GM19372 (cell line): ENCODE measurements around the gene ABTB2.
A peak's percentile ranks its signal among the peaks of the same experiment; 100 is the strongest.

Experiments
- ATAC-seq: cut with Tn5 transposase; IDR thresholded peaks from one replicate; pipeline ENCODE4 v1.9.1; 2021; ENCODE audit warnings: mild to moderate bottlenecking, low read depth, moderate library complexity; ENCODE audit not compliant: unreplicated experiment

The ABTB2 gene

DNA sequence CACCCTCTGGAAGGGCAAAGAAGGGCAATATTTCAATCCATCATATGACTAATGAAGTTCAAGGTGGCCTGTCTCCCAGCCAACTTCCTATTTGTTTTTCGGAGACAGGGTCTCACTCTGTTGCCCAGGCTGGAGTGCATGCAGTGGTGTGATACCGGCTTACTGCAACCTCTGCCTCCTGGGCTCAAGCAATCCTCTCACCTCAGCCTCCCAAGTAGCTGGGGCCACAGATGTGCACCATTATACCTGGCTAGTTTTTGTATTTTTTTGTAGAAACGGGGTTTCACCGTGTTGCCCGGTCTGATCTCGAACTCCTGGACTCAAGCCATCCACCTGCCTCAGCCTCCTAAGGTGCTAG is 13.4 kb downstream of the ABTB2 start:
- no peak for ATAC-seq

DNA sequence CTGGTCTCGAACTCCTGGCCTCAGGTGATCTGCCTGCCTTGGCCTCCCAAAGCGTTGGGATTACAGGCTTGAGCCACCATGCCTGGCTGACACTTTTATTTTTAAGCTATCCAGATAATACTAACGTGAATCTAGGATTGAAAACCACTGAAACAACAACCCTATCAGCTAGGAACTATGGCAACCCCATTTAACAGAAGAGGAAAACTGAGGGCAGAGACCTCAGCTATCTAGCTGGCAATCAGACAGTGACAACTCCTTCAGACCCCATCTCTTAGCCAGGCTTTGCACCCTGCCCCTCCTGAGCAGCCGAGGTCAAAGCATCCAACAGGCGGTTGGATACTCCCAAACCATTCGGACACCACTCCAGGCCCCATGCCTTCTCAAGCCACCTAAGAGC is 14.1 kb downstream of the ABTB2 start:
- no peak for ATAC-seq

- ATAC-seq, result no peak
These were observed 14.7 kb downstream of the ABTB2 start for GRCh38 chr11:34343153-34343552.

DNA sequence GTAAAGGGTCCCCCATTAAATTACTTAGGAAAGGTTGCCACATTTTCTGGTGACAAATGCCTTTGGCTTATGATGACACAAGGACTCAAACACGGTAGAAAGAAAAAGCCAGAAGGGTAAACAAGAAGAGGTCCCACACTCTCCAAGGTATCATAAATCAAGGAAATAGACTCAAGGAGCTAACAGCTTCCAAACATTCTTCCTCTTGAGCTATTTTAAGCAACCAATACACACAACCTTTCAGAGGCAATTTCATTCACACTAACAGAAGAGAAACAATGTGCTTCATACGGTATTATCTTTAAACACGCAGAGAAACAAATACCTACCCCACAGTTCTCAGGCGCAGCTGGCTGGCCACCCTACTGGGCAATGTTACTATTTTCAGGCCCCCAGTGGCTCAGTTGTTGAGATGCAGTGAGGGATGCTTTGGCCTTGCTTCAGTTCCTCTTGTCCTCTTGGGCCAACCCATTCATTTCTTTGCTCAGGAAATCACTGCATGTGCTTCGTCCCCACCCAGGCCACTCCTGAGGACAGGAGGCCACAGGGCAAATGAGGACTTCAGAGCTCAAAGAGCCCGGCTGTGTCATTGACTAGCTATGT is 15.8 kb downstream of the ABTB2 start:
- ATAC-seq, result no peak

GRCh38 chr11:34341096-34341495 is 16.7 kb downstream of the ABTB2 start:
- no peak for ATAC-seq

GRCh38 chr11:34340653-34341052 is 17.2 kb downstream of the ABTB2 start:
- no peak for ATAC-seq

GRCh38 chr11:34339149-34340064 is 18.4 kb downstream of the ABTB2 start:
- peak; percentile 88 for ATAC-seq

DNA sequence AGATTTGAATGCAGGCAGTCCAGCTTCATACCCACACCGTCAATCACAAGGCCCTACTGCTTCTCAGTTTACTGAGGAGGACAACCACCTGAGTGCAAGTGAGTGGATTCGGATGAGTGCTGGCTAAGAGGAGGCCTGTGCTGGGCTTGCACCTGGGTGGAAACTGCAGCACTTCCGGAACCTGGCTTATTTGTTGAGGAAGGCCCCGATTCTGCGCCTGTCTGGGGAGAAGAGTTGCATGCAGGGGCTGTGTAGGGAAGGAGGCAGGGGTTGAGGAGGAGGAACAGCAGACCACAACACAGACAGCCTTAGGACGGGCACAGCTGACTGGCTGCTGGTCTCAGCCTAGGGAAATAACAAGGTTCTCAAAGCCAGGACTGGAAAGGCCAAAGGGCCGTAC is 20.8 kb downstream of the ABTB2 start:
- no peak for ATAC-seq

DNA sequence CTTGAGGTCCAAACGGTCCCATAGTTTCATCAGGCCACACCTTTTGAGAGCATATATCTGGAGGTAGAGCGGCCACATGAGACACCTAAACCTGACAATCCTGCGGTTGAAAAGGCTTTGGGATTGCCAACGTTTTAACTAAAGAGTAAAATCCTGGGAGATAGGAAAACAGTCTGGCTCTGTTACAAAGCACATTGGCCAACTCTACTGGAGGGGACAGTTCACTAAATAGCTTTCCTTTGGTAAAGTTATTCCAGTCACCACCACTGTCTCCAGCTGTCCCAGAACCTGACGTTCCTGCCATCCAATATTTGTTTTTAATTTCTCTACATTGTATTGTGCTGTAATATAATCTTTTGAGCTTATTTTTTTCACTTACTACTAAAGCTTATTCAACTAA is 22.0 kb downstream of the ABTB2 start:
- no peak for ATAC-seq

DNA sequence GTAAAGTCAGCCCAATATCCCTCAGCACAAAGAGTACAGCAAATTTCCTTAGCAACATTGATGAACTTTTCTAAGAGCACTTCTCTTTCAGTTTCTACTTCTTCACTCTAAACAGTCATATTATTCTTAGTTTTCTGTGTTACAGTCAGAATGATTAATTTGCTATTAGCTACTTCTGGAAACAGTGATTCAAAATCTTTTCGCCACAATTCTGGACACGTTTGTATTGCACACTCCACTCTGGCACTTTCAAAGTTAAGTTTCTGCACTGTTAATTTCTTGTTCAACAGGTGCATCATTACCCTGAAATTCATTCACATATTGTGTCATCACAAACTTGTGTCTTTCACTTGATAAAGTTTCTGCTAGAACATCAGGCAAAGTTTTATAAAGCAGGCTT is 22.5 kb downstream of the ABTB2 start:
- no peak for ATAC-seq

DNA sequence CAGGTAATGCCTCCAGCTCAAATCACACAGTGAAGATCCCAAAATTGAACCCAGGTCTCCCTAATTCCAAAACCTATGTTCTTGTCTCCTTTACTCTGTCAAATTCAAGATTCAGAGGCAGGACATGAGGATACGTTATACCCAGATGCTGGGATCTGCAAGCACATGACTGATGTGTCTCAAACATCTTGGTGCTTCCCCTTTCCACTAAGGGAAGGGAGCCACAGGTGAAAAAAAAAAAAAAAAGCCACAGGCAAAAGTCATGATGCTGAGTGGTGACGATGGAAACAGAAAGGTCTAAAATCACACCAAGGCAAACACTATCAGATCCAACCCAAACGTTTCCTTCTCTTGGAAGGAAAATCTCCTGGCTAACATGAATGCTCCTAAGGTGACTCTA is 24.0 kb downstream of the ABTB2 start:
- ATAC-seq, result no peak

DNA sequence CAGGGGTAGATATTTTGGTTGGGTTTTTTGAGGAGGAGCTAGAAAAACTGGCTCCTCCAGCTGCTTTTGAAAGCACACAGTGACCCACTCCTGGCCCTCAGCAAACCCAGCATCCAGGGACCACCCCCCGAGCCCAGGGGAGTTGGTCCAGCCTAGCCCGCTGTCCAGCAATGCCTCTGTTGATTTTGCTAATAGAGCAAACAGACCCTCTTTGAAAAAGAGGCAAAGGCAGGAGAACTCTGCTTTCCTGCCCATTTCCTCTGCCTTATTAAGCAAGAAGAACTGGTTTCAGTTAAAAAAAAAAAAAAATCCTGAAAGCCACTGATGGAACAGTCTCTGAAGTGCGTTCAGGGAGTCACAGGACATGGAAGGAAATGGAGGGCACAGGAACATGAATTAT is 25.3 kb downstream of the ABTB2 start:
- no peak for ATAC-seq

GRCh38 chr11:34331736-34332135 is 26.1 kb downstream of the ABTB2 start:
- no peak for ATAC-seq

GRCh38 chr11:34331329-34331728 is 26.5 kb downstream of the ABTB2 start:
- ATAC-seq, result no peak

GRCh38 chr11:34330653-34331052 is 27.2 kb downstream of the ABTB2 start:
- no peak for ATAC-seq

- no peak for ATAC-seq
These were observed 27.9 kb downstream of the ABTB2 start for GRCh38 chr11:34329876-34330275.

- ATAC-seq, result no peak
These were observed 29.2 kb downstream of the ABTB2 start for GRCh38 chr11:34328632-34328910.

DNA sequence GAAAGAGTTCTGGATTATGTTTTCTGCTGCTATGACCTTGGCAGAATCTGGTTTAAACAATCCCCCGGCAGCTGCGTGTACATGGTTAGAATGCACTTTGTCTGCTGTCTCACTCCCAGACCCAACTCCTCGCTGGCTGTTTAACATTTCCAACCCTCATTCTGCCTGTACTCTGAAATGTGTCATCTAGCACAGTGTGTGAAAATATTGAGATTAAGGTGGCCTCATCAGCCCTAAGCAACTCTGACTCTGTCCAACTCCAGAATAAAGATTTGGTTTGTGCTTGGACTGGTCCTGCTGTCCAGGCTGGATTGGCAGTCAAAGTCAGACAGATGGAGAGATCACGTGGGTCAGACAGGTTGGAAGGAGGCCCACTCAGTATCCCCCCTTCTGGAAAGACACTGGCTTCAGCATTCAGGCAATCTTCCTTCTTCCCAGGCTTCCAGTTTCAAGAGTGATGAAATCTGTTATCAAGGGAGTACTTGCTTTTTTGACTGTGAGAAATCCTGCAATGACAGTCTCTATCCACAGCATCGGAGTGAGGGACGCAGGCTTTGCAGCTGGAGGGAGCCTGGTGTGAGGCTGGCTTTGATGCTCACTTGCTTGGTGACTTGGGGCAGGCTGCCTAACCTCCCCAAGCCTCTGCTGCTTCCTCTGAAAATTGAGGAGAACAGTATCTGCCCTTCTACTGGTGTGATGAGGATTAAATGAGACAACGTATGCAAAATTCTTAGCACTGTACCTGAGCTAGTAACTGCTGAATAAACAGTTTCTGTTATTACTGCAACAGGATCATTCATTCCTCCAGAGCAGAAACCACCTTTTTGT is 29.8 kb downstream of the ABTB2 start:
- ATAC-seq, result no peak

GRCh38 chr11:34324466-34324865 is 33.3 kb downstream of the ABTB2 start:
- ATAC-seq, result no peak

DNA sequence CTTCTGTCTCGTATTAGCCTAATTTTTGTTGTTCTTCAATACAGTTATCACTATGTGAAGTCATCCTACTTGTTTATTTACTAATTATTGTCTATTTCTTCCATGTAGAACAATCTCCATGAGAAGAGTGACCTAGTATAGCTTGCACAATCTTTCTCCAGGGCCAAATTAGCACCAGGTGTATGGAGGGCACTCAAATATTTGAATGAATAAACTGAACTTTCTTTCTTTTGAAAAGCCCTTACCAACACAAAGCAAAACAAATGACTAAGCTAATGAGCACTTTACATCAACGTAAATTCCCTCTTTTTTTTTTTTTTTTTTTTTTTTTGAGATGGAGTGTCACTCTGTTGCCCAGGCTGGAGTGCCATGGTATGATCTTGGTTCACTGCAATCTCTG is 34.2 kb downstream of the ABTB2 start:
- no peak for ATAC-seq
